Measurements from ENCODE around the gene BEGAIN.

The BEGAIN gene

GRCh38 chr14:100573002-100573756 lies 14.0 kb downstream of the BEGAIN start:
- no peak for DNase-seq (ENCODE audit: low read depth, low spot score)
- in situ Hi-C loops (cut with HindIII; ENCODE audit: low sequenced_read_pairs), result no loop called here
- no peak overlapping the region for H3K4me3 ChIP-seq (ENCODE audit: low read depth, low read length)
- no peak for TF ChIP-seq CTCF (IDR thresholded peaks at IDR 0.05; ENCODE audit: low read depth, low read length)

GRCh38 chr14:100572543-100572942 lies 14.7 kb downstream of the BEGAIN start:
- no peak for DNase-seq (ENCODE audit: low read depth, low spot score)
- in situ Hi-C loops (cut with HindIII; ENCODE audit: low sequenced_read_pairs), result no loop called here

GRCh38 chr14:100571837-100572236 lies 15.4 kb downstream of the BEGAIN start:
- no peak for DNase-seq (ENCODE audit: low read depth, low spot score)
- in situ Hi-C loops (cut with HindIII; ENCODE audit: low sequenced_read_pairs), result no loop called here
- no peak for TF ChIP-seq CTCF (IDR thresholded peaks at IDR 0.05; ENCODE audit: low read depth, low read length)
- no peak overlapping the region for H3K4me3 ChIP-seq (ENCODE audit: low read depth, low read length)

More at GRCh38 chr14:100572543-100572942, 14.7 kb downstream of the BEGAIN start:
- TF ChIP-seq CTCF (IDR thresholded peaks at IDR 0.05; ENCODE audit: low read depth, low read length), result no peak
- H3K4me3 ChIP-seq (ENCODE audit: low read depth, low read length), result no peak overlapping the region

GRCh38 chr14:100570726-100571454 lies 16.3 kb downstream of the BEGAIN start:
- no peak overlapping the region for H3K4me3 ChIP-seq (ENCODE audit: low read depth, low read length)
- in situ Hi-C loops (cut with HindIII; ENCODE audit: low sequenced_read_pairs), result no loop called here
- no peak for DNase-seq (ENCODE audit: low read depth, low spot score)
- TF ChIP-seq CTCF (IDR thresholded peaks at IDR 0.05; ENCODE audit: low read depth, low read length), result no peak

- no peak for DNase-seq (ENCODE audit: low read depth, low spot score)
- TF ChIP-seq CTCF (IDR thresholded peaks at IDR 0.05; ENCODE audit: low read depth, low read length), result no peak
- no peak overlapping the region for H3K4me3 ChIP-seq (ENCODE audit: low read depth, low read length)
- in situ Hi-C loops (cut with HindIII; ENCODE audit: low sequenced_read_pairs), result no loop called here
These were observed 17.4 kb downstream of the BEGAIN start for GRCh38 chr14:100569734-100570286.

- in situ Hi-C loops (cut with HindIII; ENCODE audit: low sequenced_read_pairs), result no loop called here
- H3K4me3 ChIP-seq (ENCODE audit: low read depth, low read length), result peak overlapping the region; percentile 12
- TF ChIP-seq CTCF (IDR thresholded peaks at IDR 0.05; ENCODE audit: low read depth, low read length), result no peak
- no peak for DNase-seq (ENCODE audit: low read depth, low spot score)
These were observed 18.1 kb downstream of the BEGAIN start for GRCh38 chr14:100568998-100569733.
